GM21360 (cell line): ENCODE data around the gene ISM1.

ENCODE experiments used
- ATAC-seq: cut with Tn5 transposase; IDR thresholded peaks from one replicate; pipeline ENCODE4 v1.9.1; 2021; ENCODE audit warnings: mild to moderate bottlenecking, moderate library complexity; ENCODE audit not compliant: unreplicated experiment

Gene ISM1

DNA sequence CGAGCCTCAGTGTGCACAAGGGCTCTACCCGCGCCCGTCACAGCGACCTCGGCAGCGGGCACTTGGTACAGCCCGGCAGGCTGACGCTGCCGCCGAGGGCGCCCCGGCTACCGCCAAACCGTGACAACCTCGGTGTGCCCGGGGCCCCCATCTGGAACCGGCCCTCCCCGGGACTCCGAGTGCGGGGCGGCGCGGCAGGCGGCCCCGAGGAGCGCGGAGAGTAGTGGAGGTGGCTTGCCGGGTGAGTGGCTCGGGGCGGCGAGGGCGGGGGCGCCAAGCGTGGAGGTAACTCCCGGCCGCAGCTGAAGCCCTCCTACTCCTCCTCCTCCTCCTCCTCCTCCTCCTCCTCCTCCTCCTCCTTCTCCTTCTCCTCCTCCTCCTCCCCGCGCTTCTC lies at the start of gene ISM1:
Gene ISM1, plus strand, starts transcription at position 371 of the 394 bp plus-strand sequence. CDS start 503 bp downstream, outside the sequence.
- ATAC-seq: peak; percentile 30

DNA sequence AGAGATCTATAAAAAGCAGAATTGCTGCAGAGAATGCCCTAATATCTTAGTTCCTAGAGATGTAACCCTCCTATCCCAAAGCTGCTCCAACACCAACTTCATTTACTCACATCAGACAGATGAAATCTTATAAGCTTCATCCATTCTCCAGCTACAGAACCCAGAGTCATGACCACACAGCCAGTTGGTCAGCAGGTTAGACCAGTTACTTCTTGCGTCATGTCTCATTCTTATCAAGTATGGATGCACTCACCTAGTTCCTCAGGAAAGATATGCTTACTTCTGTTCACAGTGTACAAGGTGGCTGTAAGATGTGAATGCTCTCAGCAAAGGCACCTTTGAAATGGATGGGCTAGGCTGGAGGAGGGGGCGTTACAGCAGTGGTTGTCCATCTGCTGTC lies 47.9 kb upstream of the ISM1 start:
- ATAC-seq: no peak

DNA sequence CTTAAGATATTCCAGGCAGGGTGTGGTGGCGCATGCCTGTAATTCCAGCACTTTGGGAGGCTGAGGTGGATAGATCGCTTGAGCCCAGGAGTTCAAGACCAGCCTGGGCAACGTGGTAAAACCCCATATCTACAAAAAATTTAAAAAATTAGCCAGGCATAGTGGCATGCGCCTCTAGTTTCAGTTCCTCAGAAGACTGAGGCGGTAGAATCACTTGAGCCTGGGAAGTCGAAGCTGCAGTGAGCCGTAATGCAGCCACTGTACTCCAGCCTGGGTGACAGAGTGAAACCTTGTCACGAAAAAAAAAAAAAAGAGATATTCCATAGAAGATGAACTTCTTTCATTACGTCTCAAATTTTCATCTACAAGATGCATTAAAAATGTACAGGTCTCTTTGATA lies 46.7 kb upstream of the ISM1 start:
- ATAC-seq: peak; percentile 96

DNA sequence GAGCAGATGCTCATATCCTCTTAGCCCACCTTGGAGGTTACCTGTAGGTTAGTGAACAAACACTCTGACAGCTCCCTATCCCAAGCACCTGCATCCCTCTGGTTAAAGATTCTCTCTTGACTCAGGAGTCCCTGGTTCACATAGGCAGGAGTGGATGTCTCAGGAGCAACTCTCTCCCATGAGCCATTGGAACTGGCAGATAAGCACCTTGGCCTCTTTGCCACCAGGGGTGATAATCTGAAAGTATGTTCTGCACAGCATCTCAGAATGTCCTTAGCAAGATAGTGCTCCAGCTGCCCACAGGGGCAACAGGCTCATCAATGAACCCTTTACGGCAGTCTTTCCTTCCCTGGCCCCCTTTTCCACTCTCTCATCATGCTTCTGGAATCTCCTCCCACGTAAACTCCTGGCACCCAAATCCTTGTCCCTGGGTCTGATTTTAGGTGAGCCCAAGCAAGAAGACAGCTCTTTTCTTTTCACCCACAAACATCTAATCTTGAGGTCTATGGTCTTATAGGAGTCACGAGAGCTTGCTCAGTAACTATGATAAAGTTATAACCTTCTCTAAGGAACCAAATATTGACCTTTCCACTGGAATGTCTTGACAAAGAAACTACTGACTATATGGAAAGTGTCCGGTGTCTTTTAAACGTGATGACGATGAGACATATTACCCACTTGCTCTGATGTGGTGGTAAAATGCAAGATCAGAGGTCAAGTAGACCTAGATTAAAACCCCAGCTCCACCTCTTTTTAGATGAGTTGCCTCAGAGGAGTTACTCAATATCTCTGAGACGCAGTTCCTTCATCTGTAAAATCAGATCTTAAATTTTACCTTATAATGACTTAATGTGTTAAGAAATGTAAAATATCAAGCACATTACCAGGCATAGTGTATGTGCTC lies 39.8 kb upstream of the ISM1 start:
- no peak for ATAC-seq

DNA sequence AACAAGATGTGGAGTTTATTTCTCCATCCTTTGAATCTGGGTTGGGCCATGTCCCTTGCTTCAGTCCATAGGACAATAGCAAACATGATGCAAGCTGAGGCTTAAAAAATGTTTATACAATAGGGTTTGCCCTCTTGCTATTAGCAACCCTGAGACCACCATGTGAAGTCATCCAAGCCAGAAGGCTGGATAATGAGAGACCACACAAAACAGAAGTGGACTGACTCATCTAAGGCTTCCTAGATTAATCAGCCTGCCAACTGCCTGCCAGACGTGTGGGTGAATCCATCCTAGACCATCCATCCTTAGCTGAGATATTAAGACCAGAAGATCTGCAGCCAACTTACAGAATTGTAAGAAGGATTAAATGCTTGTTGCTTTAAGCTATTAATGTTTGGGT lies 38.1 kb upstream of the ISM1 start:
- no peak for ATAC-seq

DNA sequence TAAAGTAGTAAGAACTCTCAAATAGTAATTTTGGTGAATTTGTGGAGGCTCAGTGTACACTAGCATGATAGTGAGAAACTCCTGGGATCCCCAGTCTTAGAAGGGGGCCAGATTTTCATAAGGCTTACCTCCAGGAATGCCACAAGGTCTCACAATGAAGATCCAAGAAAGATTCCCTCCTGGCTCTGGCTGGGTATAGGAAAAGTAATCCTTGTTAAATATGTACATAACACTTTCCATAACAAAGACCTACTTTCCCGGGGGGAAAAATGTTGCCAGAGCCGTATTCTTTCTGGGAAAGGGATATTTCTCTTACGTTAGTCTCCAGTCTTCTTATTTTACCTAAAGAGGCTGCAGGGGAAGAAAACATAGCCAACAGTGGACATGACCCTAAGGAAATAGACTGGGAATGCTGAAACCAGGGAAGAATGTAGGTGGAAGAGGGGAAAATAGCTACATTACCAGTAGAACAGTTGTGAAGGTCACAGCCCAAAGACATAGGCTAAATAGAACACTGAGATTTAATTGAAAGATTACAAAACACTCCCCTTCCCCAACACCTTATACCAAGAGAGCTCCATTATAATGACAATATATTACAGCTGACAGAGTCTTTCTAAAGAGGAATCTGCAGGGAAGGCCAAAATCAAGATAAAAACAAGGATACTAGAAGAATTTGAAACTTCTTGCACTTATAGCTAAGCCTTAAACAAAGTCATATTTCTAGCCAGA lies 34.9 kb upstream of the ISM1 start:
- no peak for ATAC-seq

DNA sequence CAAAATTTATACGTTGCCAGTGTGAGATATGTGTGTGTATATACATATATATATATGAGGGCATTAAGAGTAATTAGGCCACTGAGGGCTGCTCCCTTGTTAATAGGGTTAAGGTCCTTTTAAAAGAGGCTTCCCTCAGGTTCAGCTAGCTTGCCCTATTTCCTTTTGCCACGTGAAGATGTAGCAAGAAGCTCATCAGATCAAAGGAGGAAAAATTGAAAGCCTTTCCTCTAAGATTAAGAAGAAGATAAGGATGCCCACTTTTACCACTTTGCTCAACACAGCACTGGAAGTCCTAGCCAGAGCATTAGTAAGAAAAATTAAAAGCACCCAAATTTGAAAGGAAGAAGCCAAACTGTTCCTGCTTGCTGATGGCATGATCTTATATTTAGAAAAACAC lies 33.2 kb upstream of the ISM1 start:
- no peak for ATAC-seq

DNA sequence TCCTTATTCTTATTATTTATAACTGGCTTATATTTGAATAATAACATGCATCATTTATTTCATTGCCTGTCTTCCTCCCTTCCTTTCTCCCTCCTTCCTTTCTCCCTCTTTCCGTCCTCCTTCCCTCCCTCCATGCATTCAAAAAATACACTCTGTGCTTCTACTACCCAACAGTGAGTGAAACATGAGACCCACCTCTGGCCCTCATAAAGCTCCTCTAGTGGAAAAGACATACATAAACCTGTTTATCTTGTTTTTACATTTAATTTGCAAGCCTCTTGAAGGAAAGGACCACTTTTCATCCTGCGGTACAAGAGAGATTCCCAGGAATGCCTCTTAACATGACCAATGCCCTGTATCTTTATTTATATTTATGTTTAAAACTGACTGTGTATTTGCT lies 21.8 kb upstream of the ISM1 start:
- no peak for ATAC-seq

DNA sequence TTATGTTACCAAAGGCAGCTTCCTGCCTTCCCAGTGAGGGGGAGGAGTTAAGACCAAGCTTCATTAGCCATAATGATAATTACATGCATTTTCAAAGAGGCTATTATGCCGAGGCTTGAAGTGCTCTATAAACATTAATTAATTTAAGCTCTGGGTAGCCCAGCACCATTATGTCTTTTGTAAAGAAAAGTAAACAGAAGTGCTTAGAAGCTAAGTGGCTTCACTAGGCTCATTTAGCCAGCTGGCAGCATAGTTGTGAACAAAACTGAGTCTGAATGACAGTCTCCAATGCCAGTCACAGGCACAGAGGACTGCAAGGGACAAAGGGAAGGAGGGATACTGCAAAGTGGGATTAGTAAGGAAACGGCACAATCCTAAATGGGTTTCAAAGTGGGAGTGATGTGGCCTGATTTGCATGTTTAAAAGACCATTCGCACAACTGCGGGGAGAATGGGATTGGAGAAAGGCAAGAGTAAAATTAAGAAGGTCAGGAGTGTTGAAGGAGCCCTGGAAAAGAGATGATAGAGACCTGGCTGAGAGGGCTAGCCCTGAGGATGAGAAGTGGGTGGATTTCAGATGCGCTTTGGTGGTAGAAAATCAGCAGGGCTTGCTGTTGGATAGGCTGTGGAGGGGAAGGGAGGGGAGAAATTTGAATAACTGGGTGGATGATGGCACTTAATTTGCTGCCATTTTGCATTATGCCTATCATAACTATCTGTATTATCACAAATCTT lies 20.1 kb upstream of the ISM1 start:
- ATAC-seq: no peak

DNA sequence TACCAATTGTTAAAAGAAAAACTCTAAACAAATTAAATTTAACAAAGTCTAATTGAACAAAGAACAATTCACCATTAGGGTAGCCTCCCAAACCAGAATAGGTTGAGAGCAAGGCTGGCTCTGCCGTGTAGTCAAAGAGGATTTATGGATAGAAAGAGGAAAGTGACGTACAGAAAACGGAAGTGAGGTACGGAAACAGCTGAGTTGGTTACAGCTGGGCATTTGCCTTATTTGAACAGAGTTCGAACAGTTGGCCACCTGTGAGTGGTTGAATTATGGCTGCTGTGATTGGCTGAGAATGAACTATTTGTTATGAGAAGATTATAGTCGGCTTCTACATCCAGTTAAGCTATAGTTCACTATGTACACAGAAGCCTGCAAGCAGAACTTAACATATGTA lies 18.5 kb upstream of the ISM1 start:
- no peak for ATAC-seq

DNA sequence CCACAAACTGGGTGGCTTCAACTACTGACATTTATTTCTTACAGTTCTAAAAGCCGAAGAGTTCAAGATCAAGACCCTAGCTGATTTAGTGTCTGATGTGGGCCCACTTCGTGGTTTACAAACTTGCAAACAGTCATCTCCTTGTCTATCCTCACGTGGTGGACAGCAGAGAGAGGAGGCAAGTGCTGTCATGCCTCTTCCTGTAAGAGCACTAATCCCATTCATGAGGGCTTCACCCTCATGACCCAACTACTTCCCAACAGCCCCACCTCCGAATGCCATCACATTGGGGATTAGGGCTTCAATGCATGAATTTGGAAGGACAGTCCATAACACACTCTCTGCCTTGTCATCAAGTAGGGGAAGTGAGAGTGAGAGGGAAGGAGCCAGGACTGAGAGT lies 15.6 kb upstream of the ISM1 start:
- ATAC-seq: no peak

DNA sequence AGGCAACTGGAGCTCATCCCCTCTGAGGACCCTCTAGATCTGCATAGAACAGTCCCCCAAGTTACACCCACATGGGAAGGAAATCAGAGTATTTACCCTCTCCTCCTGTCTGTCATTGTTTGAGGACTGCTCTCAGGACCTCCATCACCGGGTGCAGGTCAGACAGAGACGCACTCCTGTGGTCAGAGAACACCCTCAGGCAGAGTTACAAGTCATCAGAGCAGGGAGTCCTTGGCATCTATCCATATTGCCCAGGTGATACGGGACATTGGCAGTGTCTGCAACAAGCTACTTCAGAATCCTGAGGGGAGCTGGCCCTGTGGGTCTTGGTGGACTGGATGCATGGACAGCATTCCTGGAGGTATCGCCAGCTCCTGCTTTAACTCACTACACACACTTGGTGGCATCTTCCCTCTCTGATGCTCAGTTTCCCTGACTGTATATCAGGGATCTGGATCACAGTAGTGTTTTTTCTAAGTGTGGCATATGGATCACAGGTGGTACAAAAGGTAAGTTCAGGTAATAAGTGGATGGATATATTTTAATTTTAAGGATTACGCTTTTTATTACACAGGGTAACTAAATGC lies 15.1 kb upstream of the ISM1 start:
- no peak for ATAC-seq

DNA sequence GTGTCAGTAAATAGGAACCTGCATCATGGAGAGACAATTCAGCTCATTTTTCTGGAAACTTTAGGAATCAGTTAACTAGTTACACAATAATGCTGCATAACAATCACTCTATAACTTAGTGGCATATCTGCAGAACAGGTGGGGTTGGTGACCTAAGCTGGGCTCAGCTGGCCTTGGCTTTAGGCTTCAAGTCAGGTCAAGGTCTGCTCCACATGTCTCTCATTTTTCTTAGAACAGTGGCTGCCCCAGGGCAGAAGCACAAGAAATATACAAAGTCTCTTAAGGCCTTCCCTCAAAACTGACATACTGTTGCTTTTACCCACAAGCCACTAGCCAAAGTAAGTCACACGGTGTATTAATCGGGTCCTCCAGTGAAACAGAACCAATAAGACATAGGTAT lies 14.1 kb upstream of the ISM1 start:
- ATAC-seq: no peak

DNA sequence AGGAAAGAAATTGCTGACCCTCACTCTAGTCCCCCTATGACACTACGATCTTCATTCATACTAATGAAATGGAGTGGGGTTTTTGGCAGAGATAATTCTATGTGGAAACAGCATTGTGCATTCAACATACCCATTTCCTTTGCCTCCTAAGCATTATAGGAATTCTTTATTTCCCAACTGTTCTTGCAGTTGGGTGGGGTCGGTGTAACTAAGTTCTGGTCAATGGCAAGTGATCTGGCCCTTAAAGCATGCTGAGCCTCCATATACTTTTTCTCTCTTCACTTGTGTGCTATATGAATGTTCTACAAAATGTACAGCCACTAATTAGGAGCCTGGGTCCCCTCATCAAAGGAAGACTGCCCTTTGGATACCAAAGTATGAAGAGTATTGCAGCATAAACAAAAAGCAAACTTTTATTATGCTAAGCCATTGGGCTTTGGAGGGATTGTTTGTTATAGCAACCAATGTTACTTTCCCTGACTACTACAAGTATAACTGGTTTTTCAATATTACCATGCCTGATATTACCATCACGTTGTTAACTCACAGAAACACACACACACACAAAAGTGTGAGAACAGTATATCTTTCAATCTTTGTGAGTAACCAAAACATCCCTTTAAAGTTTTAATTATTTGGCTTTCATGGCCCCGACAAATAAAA lies 9.0 kb upstream of the ISM1 start:
- no peak for ATAC-seq

DNA sequence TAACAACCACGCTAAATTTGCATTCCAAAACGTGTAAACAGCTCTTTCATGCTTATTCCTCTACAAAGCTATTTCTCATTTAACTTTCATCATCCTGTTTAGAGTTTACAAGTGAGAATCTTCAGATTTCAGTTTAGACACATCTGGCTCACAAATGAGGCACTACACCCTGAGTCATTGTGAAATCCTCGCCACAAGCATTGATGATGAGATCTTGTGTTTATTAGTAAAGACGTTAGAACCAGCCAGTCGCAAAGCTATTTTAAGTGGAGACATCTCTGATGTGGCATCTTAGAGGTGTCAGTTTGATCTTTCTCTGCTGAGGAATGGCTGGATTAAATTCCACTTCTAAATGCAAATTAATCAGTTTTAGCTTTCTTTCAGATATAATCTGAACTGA lies 8.3 kb upstream of the ISM1 start:
- no peak for ATAC-seq

DNA sequence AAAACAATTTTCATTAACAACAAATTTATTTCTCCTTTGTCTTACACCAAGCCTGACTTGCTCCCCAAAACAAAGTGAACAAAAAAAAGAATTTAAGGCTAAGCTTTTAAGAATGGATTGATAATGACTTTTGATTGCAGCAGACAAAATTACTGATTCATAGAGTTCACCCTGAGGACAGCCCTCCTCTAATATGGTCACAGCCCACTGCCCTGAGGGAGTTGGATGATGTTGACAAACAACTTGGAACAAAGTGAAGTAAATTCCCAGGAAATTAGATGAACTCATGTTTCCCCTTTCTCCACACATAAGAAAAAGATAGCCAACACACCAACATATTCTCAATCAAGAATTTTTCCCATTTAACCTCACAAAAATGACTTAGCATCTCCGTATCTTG lies 7.7 kb upstream of the ISM1 start:
- no peak for ATAC-seq

DNA sequence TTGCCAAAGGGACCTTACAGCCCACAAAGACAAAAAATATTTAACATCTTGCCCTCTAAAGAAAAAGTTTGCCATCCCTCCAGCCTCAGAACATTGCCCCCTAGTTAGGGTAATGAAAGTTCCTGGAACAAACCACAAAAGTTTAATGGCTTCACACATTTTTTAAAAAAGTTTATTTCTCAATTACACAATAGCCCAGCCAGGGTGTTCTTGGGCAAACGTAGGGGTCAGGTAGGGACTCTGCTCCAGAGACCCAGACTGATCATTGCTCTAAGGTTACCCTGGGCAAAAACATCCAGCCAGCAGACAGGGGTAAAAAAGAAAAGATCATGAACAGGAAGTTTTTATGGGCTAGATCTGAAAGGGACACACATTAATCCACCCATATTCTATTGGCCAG lies 4.5 kb upstream of the ISM1 start:
- no peak for ATAC-seq

DNA sequence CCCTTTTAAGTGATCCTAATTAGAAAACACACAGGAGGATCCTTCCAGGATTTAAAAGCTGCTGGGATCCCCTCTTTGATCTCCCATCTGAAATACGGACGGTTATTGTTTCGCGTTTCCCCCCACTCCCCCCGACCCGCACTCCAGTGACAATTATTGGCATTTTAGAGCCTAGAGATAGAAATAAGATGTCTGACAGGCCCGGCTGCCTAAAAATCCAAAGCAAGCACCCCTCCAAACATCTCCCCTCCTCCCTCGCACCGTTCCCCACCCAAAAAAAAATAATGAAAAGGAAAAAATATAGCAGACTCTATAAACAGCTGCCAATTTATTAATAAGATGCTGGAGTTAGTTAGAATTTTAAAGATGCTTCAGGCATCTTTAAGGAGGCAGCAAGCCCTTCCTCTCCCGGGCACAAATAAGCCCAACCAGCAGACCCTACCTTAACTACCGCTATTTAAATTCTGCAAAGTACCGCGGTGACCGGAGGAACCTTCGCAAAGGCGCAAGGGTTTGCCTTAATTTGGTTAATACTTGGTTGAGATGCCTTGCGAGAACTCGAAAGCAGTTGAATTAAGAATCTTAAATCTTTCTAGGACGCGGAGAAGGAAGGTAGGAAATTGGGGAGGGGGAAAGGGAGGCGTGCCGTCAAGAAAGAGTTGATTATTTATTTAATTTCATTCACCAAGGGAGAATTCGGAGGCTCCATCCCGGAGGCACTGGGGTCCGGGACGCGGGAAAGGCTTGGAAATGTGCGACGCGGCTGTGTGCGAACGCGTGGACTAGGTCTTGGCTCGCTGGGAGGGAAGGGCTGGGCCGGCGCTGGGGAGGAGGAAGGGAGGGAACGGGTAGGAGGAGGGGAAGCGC lies 1.5 kb upstream of the ISM1 start:
- no peak for ATAC-seq

DNA sequence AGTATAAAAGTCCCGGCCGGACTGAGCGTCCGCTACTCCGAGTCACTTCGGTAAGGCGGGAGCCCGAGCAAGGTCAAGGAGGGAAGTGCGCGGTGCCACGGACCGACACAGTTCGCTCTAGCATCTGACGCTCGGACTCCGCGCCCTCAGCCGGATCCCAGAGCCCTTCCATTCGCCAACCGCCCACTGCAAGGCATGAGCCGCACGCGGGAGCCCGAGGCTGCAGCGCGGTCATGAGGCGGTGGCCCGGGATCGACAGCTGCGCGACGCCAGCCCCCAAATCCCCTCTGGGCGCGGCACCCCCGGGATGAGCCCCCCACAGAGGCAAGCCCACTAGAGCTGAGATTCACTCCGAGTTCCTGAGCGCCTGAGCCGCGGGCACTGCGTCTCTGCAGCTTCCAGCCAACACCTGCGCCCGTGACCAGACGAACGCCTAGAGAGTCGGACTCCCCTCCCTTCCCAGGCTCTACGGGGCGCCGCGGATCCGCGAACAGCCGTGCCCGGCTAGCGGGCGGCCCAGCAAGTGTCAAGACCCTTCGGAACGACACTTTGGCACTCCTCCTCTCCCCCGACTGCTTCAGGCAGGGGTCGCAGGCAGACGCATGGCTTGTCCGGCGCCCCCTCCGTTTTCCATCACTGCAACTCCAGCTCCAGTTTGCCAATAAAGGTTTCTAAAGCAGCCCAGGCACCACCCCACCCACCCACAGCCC lies 725 bp upstream of the ISM1 start:
- no peak for ATAC-seq
